ENCODE data around the gene CLRN2. TPM values are rescaled to one million over a fixed set of nuclear protein-coding genes. Genes with fewer than 3 reads are reported as not detected.

CLRN2 gene
- total and polyA plus RNA-seq, 2 donors from 2014 or later: not detected

DNA sequence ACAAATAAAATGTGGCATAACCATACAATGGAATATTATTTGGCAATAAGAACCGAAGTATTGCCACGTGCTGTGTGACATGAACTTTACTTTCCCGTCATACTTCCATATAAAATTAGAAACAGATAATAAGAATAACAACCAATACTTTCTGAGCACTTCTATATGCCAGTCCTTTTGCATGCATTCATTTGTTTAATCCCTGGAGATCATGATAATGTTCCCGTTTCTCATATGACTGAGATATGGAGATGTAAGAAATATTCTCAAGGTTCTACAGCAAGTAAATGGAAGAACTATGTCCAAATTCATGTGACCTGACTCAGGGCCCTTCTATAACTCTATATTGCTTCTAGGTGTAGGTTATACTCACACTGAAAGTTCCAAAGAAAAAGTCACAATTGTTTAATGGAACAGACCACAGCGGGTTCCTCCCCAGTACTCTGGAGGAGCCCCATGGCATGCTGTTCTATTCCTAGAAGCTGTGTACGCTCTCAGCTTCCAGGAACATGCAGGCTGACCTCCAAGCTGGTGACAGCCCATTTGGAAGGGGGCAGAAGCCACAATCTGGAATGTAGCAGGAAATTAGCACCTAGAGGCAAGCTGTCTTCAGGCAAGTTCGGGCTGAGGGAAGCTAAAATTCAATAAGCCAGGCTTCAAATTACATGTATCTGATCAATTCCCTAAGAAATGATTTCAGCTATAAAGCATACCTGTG, 34.6 kb upstream of the CLRN2 start:
- intact Hi-C loops (cut with DNase I): no loop called here
- no peak overlapping the region for H3K4me3 ChIP-seq (ENCODE audit: low read length in 3 of 3)
- FAIRE-seq (no peak), DNase-seq (no peak)
- no peaks in the 10 kb centered on the region for H3K27me3 ChIP-seq (ENCODE audit: control insufficient read depth, insufficient read depth, low read length)
- H3K9ac ChIP-seq (ENCODE audit: low read length in 3 of 3): no peak overlapping the region
- TF ChIP-seq, protein P1, sequence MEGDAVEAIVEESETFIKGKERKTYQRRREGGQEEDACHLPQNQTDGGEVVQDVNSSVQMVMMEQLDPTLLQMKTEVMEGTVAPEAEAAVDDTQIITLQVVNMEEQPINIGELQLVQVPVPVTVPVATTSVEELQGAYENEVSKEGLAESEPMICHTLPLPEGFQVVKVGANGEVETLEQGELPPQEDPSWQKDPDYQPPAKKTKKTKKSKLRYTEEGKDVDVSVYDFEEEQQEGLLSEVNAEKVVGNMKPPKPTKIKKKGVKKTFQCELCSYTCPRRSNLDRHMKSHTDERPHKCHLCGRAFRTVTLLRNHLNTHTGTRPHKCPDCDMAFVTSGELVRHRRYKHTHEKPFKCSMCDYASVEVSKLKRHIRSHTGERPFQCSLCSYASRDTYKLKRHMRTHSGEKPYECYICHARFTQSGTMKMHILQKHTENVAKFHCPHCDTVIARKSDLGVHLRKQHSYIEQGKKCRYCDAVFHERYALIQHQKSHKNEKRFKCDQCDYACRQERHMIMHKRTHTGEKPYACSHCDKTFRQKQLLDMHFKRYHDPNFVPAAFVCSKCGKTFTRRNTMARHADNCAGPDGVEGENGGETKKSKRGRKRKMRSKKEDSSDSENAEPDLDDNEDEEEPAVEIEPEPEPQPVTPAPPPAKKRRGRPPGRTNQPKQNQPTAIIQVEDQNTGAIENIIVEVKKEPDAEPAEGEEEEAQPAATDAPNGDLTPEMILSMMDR (IDR thresholded peaks at IDR 0.05; ENCODE audit: borderline replicate concordance, extremely low read depth, insufficient read depth): no peak
- no peaks in the 10 kb centered on the region for H3K4me1 ChIP-seq (ENCODE audit: control insufficient read depth in 2 of 3, insufficient read depth in 2 of 3, low read depth in 1 of 3, low read length in 3 of 3)
- no peak overlapping the region for H3K27ac ChIP-seq (ENCODE audit: low read depth in 2 of 2, low read length in 2 of 2)
- peaks cover 0 to 4% (median 2%) of the 10 kb centered on the region in 3 donors for H3K36me3 ChIP-seq (ENCODE audit: control insufficient read depth in 2 of 3, insufficient read depth in 3 of 3, low read length in 3 of 3)
- peaks cover 0 to 6% (median 0%) of the 10 kb centered on the region in 3 donors for H3K9me3 ChIP-seq (ENCODE audit: control insufficient read depth in 2 of 3, insufficient read depth in 1 of 3, low read length in 3 of 3)

DNA sequence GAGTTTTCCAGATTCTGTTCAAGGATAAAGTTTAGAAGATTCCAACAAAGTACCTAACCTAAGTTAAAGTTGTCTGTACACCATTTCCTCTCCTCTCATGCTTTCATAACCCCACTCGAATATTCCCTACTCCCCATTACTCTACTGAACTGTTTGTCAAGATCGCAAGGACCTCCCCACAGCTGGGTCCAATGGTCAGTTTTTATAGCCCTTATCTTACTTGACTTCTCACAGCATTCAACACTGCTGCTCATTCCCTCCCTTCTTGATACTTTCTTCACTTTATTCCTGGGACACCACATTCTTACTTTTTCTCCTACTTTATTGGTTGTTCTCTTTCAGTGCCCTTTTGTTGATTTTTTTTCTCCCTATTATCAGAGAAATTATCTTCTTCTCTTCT, 34.0 kb upstream of the CLRN2 start:
- intact Hi-C loops (cut with DNase I): no loop called here

DNA sequence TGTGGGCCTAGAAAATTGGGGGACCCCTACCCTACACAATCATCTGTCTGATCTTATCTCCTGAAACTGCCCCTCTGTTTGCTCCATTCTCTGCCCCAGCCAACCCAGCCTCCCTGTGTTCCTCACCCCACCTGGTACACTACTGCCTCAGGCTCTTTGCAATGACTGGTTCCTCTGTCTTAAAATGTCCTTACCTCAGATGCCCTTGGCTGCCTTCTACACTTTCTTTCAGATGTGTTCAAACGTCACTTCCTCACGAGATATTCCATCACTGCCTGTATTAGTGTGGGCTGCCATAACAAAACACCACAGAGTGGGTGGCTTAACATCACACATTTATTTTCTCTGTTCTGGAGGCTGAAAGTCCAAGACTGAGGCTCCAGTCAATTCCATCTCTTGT, 32.2 kb upstream of the CLRN2 start:
- no peak for DNase-seq
- no peak for FAIRE-seq
- intact Hi-C loops (cut with DNase I): no loop called here
- TF ChIP-seq, protein P1 (IDR thresholded peaks at IDR 0.05; ENCODE audit: borderline replicate concordance, extremely low read depth, insufficient read depth): no peak
- H3K36me3 ChIP-seq (ENCODE audit: control insufficient read depth in 2 of 3, insufficient read depth in 3 of 3, low read length in 3 of 3): peaks cover 3 to 14% (median 9%) of the 10 kb centered on the region in 3 donors
- peaks cover 0 to 6% (median 0%) of the 10 kb centered on the region in 3 donors for H3K9me3 ChIP-seq (ENCODE audit: control insufficient read depth in 2 of 3, insufficient read depth in 1 of 3, low read length in 3 of 3)
- H3K4me1 ChIP-seq (ENCODE audit: control insufficient read depth in 2 of 3, insufficient read depth in 2 of 3, low read depth in 1 of 3, low read length in 3 of 3): no peaks in the 10 kb centered on the region
- no peaks in the 10 kb centered on the region for H3K27me3 ChIP-seq (ENCODE audit: control insufficient read depth, insufficient read depth, low read length)
- no peak overlapping the region for H3K9ac ChIP-seq (ENCODE audit: low read length in 3 of 3)
- no peak overlapping the region for H3K4me3 ChIP-seq (ENCODE audit: low read length in 3 of 3)
- H3K27ac ChIP-seq (ENCODE audit: low read depth in 2 of 2, low read length in 2 of 2): no peak overlapping the region

More for the DNA sequence above, 34.0 kb upstream of the CLRN2 start:
- no peaks in the 10 kb centered on the region for H3K4me1 ChIP-seq (ENCODE audit: control insufficient read depth in 2 of 3, insufficient read depth in 2 of 3, low read depth in 1 of 3, low read length in 3 of 3)
- H3K36me3 ChIP-seq (ENCODE audit: control insufficient read depth in 2 of 3, insufficient read depth in 3 of 3, low read length in 3 of 3): peaks cover 0 to 4% (median 2%) of the 10 kb centered on the region in 3 donors
- DNase-seq: no peak
- peaks cover 0 to 6% (median 0%) of the 10 kb centered on the region in 3 donors for H3K9me3 ChIP-seq (ENCODE audit: control insufficient read depth in 2 of 3, insufficient read depth in 1 of 3, low read length in 3 of 3)
- H3K27me3 ChIP-seq (ENCODE audit: control insufficient read depth, insufficient read depth, low read length): no peaks in the 10 kb centered on the region
- no peak for FAIRE-seq
- TF ChIP-seq, protein P1 (IDR thresholded peaks at IDR 0.05; ENCODE audit: borderline replicate concordance, extremely low read depth, insufficient read depth): no peak
- no peak overlapping the region for H3K27ac ChIP-seq (ENCODE audit: low read depth in 2 of 2, low read length in 2 of 2)
- no peak overlapping the region for H3K9ac ChIP-seq (ENCODE audit: low read length in 3 of 3)
- H3K4me3 ChIP-seq (ENCODE audit: low read length in 3 of 3): no peak overlapping the region
